H1 (cell line): Measurements from ENCODE around the gene NXPH3.

ENCODE experiments used
- RFX5 ChIP-seq: IDR thresholded peaks from 2 replicates; pipeline ENCODE4 v1.6.1; 2011; ENCODE audit warnings: low read depth, low read length, improper control_type of control experiment, borderline replicate concordance
- SP4 ChIP-seq: IDR thresholded peaks from 2 replicates; pipeline ENCODE4 v1.6.1; 2012; ENCODE audit warnings: low read length, inconsistent platforms
- TBP ChIP-seq: IDR thresholded peaks from 2 replicates; pipeline ENCODE4 v1.6.1; 2011; ENCODE audit warnings: low read depth, low read length, improper control_type of control experiment
- USF2 ChIP-seq: IDR thresholded peaks from 2 replicates; pipeline ENCODE4 v1.6.1; 2011; ENCODE audit warnings: low read length, improper control_type of control experiment

- TF ChIP-seq USF2 (no peak), RFX5 (no peak), TBP (no peak), SP4 (no peak)
Measured at GRCh38 chr17:49600949-49601348, 25.3 kb downstream of the NXPH3 start.
